ENCODE results near the gene RAP1GDS1.

- TF ChIP-seq EP300 (IDR thresholded peaks at IDR 0.05): no peak
- no peak for TF ChIP-seq CTCF (IDR thresholded peaks at IDR 0.05)
Observed at GRCh38 chr4:98242538-98242937, 18.6 kb upstream of the RAP1GDS1 start.
